Coronary artery (tissue), 2 donors: ENCODE measurements around the gene TNFRSF14.
"Not testable (repeated sequence)": the region's sequence is repeated elsewhere in the genome, so short reads cannot be mapped to it uniquely, and the experiment has no call there.

ENCODE experiments used
- DNase-seq: peaks from one replicate; pipeline ENCODE4 v3.0.0-alpha.2; 2017; ENCODE audit warnings: low spot score
- H3K27ac ChIP-seq, 2 donors: fragments of 200-600 bp; sonication (generic); one replicate each; pipeline ENCODE4 v1.5.1; 2016 to 2019
- H3K4me3 ChIP-seq: fragments of 200-600 bp; sonication (generic); 2 replicates; pipeline ENCODE4 v1.5.1; 2016; ENCODE audit warnings: mild to moderate bottlenecking, moderate library complexity
- CTCF ChIP-seq: fragments of 200-600 bp; sonication (generic); IDR thresholded peaks from one replicate; pipeline ENCODE4 v1.5.1; 2019; ENCODE audit warnings: antibody characterized with exemption

Gene TNFRSF14

DNA sequence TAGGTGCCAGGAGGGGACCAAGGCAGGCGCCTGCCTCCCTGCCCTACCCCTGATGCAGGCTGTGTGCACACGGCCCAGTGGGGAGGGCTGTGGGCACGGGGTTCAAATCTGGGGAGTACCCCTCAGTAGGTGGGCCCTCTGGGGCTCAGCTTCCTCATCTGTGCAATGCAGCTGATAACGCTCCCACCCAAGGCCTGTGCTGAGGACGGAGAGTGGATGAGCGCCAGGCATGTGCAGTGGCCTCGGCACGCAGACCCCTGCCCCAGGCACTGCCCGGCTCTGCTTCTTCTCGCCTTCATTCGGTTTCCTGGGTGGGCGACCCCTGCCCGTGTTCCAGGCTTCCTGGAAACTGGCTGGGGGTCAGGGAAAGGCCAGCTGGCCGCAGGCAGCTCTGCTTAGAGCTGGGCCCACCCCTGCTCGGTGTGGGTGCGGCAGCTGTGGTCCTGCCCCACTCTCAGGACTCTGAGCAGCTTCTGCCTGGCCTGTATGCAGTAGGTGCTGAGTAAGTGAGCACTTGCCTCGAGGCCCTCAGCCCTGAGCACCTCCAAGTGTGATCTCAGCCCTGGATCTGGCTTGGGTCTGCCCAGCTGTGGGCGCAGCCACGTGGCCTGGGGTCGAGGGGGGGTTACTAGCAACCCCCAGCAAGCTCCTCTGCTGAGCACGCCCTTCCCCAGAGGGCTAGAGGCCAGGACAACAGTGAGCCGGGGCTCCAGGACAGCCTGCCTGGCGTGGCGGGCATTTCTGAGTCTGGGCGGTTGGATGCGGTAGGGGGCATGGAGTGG is 11.9 kb upstream of the TNFRSF14 start:
- DNase-seq = no peak
- Histone ChIP-seq H3K4me3 (no peak overlapping the region), H3K27ac (peak overlapping the region in 1 of 2 donors; percentile 99)
- TF ChIP-seq CTCF = no peak

GRCh38 chr1:2544875-2545640 is 11.1 kb upstream of the TNFRSF14 start:
- TF ChIP-seq CTCF = no peak
- Histone ChIP-seq H3K4me3 (no peak overlapping the region), H3K27ac (peak overlapping the region; percentile 63 to 99)
- DNase-seq = no peak

- Histone ChIP-seq H3K4me3 (peak overlapping the region; percentile 85), H3K27ac (peak overlapping the region; percentile 98 to 99)
- TF ChIP-seq CTCF = no peak
- DNase-seq = peak; percentile 95
Measured at GRCh38 chr1:2545754-2546514, 10.2 kb upstream of the TNFRSF14 start.

DNA sequence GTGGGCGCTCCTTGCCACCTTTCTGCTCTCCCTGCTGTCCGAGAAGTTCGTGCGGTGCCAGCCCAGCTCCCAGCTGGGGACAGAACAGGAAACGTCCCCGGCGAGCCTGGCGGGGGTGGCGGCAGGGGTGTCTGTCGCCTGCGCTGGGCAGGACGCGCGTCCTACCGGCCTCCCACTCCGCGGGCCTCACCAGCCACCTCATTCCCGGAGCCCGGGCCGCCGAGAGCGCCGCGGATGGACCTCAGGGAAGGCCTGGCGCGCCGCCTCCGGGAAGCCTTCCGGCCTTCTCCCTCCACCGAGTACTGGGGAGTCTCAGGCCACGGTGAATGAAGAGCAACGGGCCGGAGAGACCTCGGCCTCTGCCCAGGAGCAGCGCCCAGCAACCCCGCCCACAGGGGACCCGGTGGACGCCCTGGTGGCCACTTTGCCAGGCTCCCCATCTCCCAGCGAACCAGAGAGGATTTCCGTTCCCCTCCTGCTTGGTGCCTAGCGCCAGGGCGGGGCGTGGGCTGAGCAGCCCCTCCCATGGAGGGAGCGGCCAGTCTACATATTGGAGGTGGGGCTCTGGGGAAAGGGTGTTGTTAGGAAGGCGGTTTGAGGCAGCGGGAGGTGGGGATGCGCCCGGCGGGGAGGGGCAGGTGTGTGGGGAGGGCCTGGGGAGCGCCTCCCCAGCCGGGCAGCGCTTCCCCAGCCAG is 9.5 kb upstream of the TNFRSF14 start:
- no peak for TF ChIP-seq CTCF
- Histone ChIP-seq H3K4me3 (peak overlapping the region; percentile 85), H3K27ac (peak overlapping the region; percentile 98 to 99)
- DNase-seq = peak; percentile 93

DNA sequence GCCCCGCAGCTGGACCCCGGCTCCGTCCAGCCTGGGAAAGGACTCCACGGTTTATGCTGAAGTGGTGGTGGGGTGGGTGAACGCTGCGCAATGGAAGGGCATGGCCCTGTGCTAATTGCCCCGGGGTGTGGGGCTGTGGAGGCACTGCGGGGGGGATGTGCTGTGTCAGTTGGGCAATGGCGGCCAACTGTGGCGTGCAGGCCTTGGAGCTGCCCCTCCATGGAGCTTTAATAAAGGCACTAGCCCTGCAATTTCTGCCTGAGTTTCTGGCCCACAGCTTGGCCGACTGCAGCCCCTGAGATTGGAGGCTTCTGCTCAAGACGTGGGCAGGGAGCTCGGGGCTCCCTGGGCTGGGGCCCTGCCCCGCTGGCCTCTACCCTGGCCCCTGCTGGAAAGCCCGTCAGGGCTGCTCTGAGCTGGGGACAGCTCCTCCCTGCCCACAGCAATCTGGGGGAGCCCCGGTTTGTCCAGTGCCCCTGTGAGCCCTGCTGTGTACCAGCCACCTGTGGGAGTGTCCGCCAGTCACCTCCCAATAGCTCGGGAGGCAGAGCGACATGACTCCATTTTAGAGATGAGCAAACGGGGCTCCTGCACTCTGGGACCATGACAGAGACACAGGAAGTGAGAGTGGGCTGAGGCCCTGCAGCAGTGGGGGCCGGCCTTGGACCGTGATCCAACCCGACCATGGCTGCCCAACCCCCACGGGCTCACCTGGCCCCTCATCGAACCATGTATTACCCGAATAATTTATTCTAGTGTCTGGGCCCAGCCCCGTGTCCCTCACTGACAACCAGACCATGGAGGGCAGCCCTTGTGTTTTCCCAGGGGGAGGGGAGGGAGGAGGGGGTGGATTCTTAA is 8.7 kb upstream of the TNFRSF14 start:
- H3K27ac ChIP-seq = peak overlapping the region; percentile 98 to 99
- H3K4me3 ChIP-seq = peak overlapping the region; percentile 85
- DNase-seq = no peak
- no peak for TF ChIP-seq CTCF

GRCh38 chr1:2548068-2548589 is 8.0 kb upstream of the TNFRSF14 start:
- peak; percentile 92 for TF ChIP-seq CTCF
- DNase-seq = peak; percentile 89
- H3K4me3 ChIP-seq = peak overlapping the region; percentile 85
- H3K27ac ChIP-seq = peak overlapping the region; percentile 98 to 99

GRCh38 chr1:2549367-2550029 is 6.7 kb upstream of the TNFRSF14 start:
- Histone ChIP-seq H3K4me3 (peak overlapping the region; percentile 85), H3K27ac (peak overlapping the region; percentile 98 to 99)
- DNase-seq = not testable (repeated sequence)

DNA sequence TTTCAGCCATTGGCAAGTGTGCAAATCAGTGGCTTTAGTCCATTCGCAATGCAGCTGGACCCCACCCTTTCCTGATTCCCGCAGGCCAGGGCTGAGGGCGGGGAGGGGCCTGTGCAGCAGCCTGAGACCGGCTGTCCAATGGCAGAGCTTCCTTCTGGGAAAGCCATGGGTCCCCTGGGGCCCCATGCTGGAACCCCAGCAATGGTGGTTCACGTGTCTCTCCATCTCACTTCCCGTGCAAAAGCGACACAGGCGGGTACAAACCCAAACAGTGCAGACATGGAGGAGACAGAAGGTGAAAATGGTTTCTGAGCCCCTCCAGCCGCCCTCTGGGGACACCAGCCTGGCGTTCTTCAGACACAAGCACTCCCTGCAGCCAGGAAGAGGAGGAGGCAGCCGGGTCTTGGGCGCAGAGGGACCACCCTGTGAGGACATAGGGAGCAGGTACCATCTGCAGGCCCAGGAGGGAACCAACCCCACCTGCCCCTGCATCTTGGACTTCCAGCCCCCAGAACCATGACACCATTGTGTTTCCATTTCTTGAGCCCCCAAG is 5.8 kb upstream of the TNFRSF14 start:
- DNase-seq, H3K4me3 ChIP-seq: not testable (repeated sequence)
- peak overlapping the region in 1 of 2 donors; percentile 71 for H3K27ac ChIP-seq
